GM23338 (cell line): ENCODE data around the gene MAP3K5. TPM values are rescaled to one million over a fixed set of nuclear protein-coding genes. Genes with fewer than 3 reads are reported as not detected.

Source experiments
- ATAC-seq: fragments of 200-7000 bp; cut with Tn5 transposase; 3 replicates; pipeline ENCODE4 v1.9.1; 2020
- DNase-seq: peaks from one replicate; pipeline ENCODE4 v3.0.0-alpha.2; 2015; ENCODE audit warnings: low spot score
- H2AFZ ChIP-seq: fragments of 200-600 bp; sonication (generic); 2 replicates; pipeline ENCODE4 v1.8.0; 2016; ENCODE audit warnings: antibody characterized with exemption, mild to moderate bottlenecking, moderate library complexity
- H3F3A ChIP-seq: fragments of 200-600 bp; sonication (generic); replicated peaks from 2 replicates; pipeline ENCODE4 v1.8.0; 2017; ENCODE audit warnings: antibody characterized with exemption, mixed run types, low read depth
- H3K27ac ChIP-seq: fragments of 200-600 bp; sonication (generic); 2 replicates; pipeline ENCODE4 v1.6.1; 2016; ENCODE audit warnings: low read depth
- H3K27me3 ChIP-seq: fragments of 200-600 bp; sonication (generic); 2 replicates; pipeline ENCODE4 v1.8.0; 2016; ENCODE audit warnings: mild to moderate bottlenecking, mixed run types, moderate library complexity; ENCODE audit not compliant: insufficient read depth
- H3K36me3 ChIP-seq: fragments of 200-600 bp; sonication (generic); 2 replicates; pipeline ENCODE4 v1.8.0; 2016; ENCODE audit warnings: mild to moderate bottlenecking; ENCODE audit not compliant: insufficient read depth
- H3K4me1 ChIP-seq: fragments of 200-600 bp; sonication (generic); 2 replicates; pipeline ENCODE4 v1.8.0; 2016; ENCODE audit warnings: mild to moderate bottlenecking, moderate library complexity; ENCODE audit not compliant: insufficient read depth
- H3K4me2 ChIP-seq: fragments of 200-600 bp; sonication (generic); 2 replicates; pipeline ENCODE4 v1.7.1; 2017; ENCODE audit warnings: mixed run types
- H3K4me3 ChIP-seq: fragments of 200-600 bp; sonication (generic); 2 replicates; pipeline ENCODE4 v1.6.1; 2016; ENCODE audit warnings: mixed run types
- H3K79me2 ChIP-seq: fragments of 200-600 bp; sonication (generic); replicated peaks from 2 replicates; pipeline ENCODE4 v1.8.0; 2017; ENCODE audit warnings: mild to moderate bottlenecking; ENCODE audit not compliant: insufficient read depth
- H3K9me2 ChIP-seq: fragments of 200-600 bp; sonication (generic); 2 replicates; pipeline ENCODE4 v1.8.0; 2017; ENCODE audit not compliant: insufficient read depth
- H4K20me1 ChIP-seq: fragments of 200-600 bp; sonication (generic); replicated peaks from 2 replicates; pipeline ENCODE4 v1.8.0; 2017; ENCODE audit warnings: mild to moderate bottlenecking; ENCODE audit not compliant: insufficient read depth
- H3K27ac Mint-ChIP-seq: 2 replicates; pipeline ENCODE4 v1.8.0; 2020; ENCODE audit warnings: inconsistent platforms, mild to moderate bottlenecking, moderate library complexity, mixed read lengths
- H3K27me3 Mint-ChIP-seq: 3 replicates; pipeline ENCODE4 v1.8.0; 2022; ENCODE audit warnings: low read depth, mild to moderate bottlenecking, moderate library complexity, mixed read lengths, inconsistent platforms; ENCODE audit not compliant: insufficient read depth, poor library complexity
- H3K36me3 Mint-ChIP-seq: 3 replicates; pipeline ENCODE4 v1.8.0; 2021; ENCODE audit warnings: low read depth, mild to moderate bottlenecking, inconsistent platforms, moderate library complexity, mixed read lengths
- H3K4me1 Mint-ChIP-seq: 3 replicates; pipeline ENCODE4 v1.8.0; 2020; ENCODE audit warnings: mild to moderate bottlenecking, inconsistent platforms, mixed read lengths
- H3K4me3 Mint-ChIP-seq: 3 replicates; pipeline ENCODE4 v1.8.0; 2021; ENCODE audit warnings: moderate library complexity, mild to moderate bottlenecking, inconsistent platforms, mixed read lengths
- H3K9me3 Mint-ChIP-seq: 3 replicates; pipeline ENCODE4 v1.8.0; 2020; ENCODE audit warnings: moderate library complexity, mild to moderate bottlenecking, inconsistent platforms, mixed read lengths
- CREB1 ChIP-seq: fragments of 250-450 bp; sonication (Bioruptor Pico); IDR thresholded peaks from 2 replicates; pipeline ENCODE4 v1.5.0; 2020; ENCODE audit warnings: low read depth, mild to moderate bottlenecking, moderate library complexity
- CTCF ChIP-seq, 2 experiments: fragments of 200-600 bp in 1 of 2; sonication (generic) in 1 of 2; conservative IDR thresholded peaks; 2 replicates each; pipeline versions ENCODE4 v1.5.1 to v1.6.1; 2016 to 2017; ENCODE audit warnings: antibody characterized with exemption in 2 of 2, low read depth in 2 of 2, mild to moderate bottlenecking in 2 of 2, moderate library complexity in 1 of 2
- EZH2phosphoT487 ChIP-seq: fragments of 200-600 bp; sonication (generic); IDR thresholded peaks from one replicate; pipeline ENCODE4 v1.8.1; 2018; ENCODE audit warnings: antibody characterized with exemption; ENCODE audit not compliant: unreplicated experiment
- JUNB ChIP-seq: IDR thresholded peaks from one replicate; pipeline ENCODE4 v1.6.1; 2016; ENCODE audit warnings: antibody characterized with exemption; ENCODE audit not compliant: unreplicated experiment
- REST ChIP-seq: IDR thresholded peaks from one replicate; pipeline ENCODE4 v1.6.1; 2018; ENCODE audit warnings: antibody characterized with exemption; ENCODE audit not compliant: unreplicated experiment
- STAT1 ChIP-seq: IDR thresholded peaks from one replicate; pipeline ENCODE4 v1.6.1; 2016; ENCODE audit warnings: antibody characterized with exemption; ENCODE audit not compliant: unreplicated experiment
- ZNF114 ChIP-seq: fragments of 250-450 bp; sonication (Bioruptor Pico); IDR thresholded peaks from 2 replicates; pipeline ENCODE4 v1.5.0; 2020; ENCODE audit warnings: mild to moderate bottlenecking, moderate library complexity
- ZNF462 ChIP-seq: fragments of 250-450 bp; sonication (Bioruptor Pico); IDR thresholded peaks from 2 replicates; pipeline ENCODE4 v1.5.0; 2020; ENCODE audit warnings: mild to moderate bottlenecking, moderate library complexity
- polyA plus RNA-seq: library from polyadenylated mRNA; unstranded; fragments of >200 nt; fragmentation: Nextera tagmentation; extraction: Ambion mirVana; gene quantifications from 2 replicates; pipeline ENCODE4 v1.2.1, GENCODE V29; 2016
- total RNA-seq: library from RNA; depleted of rRNA; stranded (reverse); fragments of >200 nt; shearing (Covaris generic); gene quantifications from 2 replicates; pipeline ENCODE4 v1.2.3, GENCODE V29; 2014

Gene MAP3K5
- total and polyA plus RNA-seq, 2 experiments from 2014 or later = 0.76 to 2.8 TPM

GRCh38 chr6:136628996-136629395, 163.3 kb downstream of the MAP3K5 start (continued):
- TF ChIP-seq REST (no peak), JUNB (no peak), CREB1 (no peak)

- H3K4me3 Mint-ChIP-seq = no peak overlapping the region
- no peaks in the 10 kb centered on the region for H3K79me2 ChIP-seq
- no peak for ATAC-seq
- H3K27ac ChIP-seq = no peak overlapping the region
- no peak for DNase-seq
- H3F3A ChIP-seq = no peaks in the 10 kb centered on the region
- H4K20me1 ChIP-seq = no peaks in the 10 kb centered on the region
- H3K27me3 Mint-ChIP-seq = no peaks in the 10 kb centered on the region
- H3K9me2 ChIP-seq = 0 out of 2 replicates have a peak, but pooled peaks cover 5% of the 10 kb centered on the region
- no peak overlapping the region for H3K4me3 ChIP-seq
- no peaks in the 10 kb centered on the region for H3K4me1 ChIP-seq
- H3K36me3 ChIP-seq = no peaks in the 10 kb centered on the region
- H3K4me1 Mint-ChIP-seq = no peaks in the 10 kb centered on the region
- H3K27me3 ChIP-seq = no peaks in the 10 kb centered on the region
- TF ChIP-seq CTCF (conservative IDR thresholded peaks at IDR 0.05; ENCODE audit: low read depth in 2 of 2) (no peak), STAT1 (no peak), JUNB (no peak), ZNF462 (CRISPR knock-in tag) (no peak), ZNF114 (no peak), EZH2phosphoT487 (no peak), REST (no peak)
- H3K9me3 Mint-ChIP-seq = no peaks in the 10 kb centered on the region
- H2AFZ ChIP-seq = no peak overlapping the region
- H3K4me2 ChIP-seq = no peak overlapping the region
- no peak overlapping the region for H3K27ac Mint-ChIP-seq
- no peaks in the 10 kb centered on the region; the same call in 2 of the 3 replicates for H3K36me3 Mint-ChIP-seq
These were observed 165.1 kb downstream of the MAP3K5 start for GRCh38 chr6:136627191-136627590.
